ENCODE results near the gene TNNI3. TPM values are rescaled to one million over a fixed set of nuclear protein-coding genes. Genes with fewer than 3 reads are reported as not detected.
"Not testable (repeated sequence)": the region's sequence is repeated elsewhere in the genome, so short reads cannot be mapped to it uniquely, and the experiment has no call there.

TNNI3 gene
- 0.89 TPM for total RNA-seq

DNA sequence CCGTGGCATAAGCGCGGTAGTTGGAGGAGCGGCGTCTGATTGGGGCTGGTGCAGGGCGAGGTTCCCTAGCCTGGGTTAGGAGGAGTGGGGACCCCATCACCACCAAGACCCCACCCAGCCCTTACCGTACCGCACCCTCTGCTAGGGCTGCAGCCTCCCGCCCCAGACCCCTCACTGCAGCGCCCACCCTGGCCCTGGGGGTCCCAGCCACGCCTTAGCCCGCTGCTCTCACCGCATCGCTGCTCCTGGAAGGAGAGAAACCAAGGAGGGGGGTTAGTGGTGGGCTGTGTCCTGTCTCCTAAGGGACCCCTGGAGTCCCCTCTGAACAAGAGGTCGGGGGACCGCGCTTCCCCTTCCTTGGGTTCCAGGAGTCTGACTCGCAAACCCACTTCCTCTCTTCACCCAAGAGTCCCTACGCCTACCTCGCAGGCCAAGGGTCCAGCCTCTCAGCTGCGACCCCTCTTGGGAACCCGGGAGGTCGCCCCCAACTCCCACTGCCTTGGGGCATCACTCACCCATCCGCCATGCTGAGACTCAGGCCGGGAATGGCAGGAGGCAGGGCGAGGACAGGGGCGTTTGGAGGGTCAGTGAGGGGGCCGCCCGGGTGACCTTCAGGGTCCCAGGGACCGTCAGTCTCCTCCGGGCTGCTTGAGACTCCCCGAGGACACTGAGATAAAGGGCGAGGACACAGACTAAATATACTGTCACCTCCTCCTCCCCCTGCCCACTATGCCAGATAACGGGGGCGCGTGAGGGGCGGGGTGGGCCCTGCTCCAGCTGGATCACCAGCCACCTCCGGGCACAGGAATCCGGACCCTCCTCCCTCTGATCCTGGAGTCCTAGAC lies at the start of gene TNNI3:
TNNI3 (minus strand) TSS at position 669 of the 845 bp plus-strand sequence; CDS start at position 526, 143 bp downstream.
- no peak for DNase-seq

DNA sequence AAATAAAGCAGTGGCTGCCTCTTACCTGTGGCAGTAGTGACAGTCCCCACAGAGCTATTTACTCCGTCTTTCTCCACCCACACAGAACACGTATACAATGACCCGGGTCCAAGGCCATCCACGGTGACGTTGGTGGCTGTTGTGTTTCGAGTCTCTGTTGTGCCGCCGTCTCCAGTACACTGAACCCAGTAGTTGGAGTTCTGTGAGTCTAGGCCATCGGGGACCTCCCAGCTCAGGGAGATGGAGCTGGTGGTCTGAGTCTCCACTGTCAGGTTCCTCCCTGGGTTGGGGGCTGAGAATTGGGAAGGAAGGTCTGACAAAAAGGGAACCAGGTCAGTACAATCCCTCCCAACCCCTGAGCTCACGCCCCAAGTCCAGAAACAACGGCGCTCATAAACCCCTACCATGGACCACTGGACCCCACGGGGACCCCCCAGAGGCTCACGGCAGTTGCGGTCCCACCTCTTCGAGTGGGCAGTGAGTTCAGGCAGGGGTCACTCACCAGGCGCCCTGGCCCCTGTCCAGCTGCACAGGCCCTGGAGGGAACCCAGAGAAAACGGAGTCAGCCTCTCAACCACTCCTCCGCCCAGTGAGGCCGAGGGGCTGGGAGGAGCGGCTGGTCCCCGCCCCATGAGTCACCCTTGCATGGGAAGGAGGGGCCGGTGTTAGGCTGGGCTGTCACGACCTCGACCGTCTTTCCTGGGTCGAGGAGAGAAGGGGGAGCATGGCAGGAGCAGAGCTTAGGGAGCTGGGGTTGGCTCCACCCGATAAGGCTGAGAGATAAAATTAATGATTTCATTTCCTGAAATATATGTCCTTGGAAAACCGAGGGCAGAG lies 49.4 kb upstream of the TNNI3 start:
- DNase-seq, result no peak

DNA sequence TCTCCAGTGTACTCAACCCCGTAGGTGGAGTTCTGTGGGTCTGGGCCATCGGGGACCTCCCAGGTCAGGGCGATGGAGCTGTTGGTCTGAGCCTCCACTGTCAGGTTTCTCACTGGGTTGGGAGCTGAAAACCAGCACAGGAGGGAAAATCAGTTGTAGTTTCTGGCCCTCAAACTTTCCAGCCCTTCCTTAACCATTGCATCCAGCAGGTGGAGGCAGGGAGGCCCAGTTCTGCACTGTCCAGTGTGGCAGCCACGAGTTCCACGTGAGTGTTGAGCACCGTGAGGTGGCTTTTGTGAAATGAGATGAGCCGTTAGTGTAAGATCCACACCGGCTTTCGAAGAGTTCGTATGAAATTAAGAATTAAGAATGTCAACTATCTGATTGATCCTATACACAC lies 44.7 kb upstream of the TNNI3 start:
- DNase-seq, result not testable (repeated sequence)

DNA sequence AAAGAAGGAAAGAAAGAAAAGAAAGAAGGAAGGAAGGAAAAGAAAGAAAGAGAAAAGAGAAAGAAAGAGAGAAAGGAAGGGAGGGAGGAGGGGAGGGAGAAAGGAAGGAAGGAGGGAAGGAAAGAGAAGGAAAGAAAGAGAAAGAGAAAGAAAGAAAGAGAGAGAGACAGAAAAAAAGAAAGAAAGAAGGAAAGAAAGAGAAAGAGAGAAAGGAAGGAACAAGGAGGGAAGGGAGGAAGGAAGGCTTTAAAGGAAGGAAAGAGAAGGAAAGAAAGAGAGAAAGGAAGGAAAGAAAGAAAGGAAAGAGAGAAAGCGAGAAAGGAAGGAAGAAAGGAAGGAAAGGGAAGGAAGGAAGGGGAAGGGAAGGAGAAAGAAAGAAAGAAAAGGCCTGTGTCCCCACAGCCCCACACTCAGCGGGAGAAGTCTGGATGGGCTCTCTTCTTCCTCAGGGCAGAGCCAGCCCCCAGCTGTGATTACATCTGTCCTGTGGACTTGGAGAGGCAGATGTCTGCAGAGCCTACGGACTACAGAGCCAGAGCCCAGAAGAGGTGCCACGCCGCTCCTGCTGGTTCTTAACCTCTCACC lies 42.2 kb upstream of the TNNI3 start:
- DNase-seq, result no peak

DNA sequence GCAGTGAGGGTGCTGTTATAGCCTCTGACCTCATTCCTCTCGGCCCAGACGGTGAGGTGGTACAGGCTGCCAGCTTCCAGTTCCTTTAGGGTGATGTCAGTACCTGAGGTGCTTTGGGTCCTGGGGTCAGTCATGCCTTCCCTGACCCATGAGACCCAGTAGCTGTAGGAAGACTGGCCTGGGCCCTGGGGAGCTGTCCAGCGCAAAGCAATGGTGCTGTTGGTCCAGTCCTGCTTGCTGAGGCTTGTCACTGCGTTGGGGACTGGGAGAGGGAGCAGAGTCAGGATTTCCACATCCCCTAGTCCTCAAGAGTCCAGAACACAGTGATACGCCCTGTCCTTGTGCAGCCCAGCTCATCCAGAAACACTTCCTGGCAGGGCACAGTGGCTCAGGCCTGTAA lies 41.1 kb upstream of the TNNI3 start:
- no peak for DNase-seq

DNA sequence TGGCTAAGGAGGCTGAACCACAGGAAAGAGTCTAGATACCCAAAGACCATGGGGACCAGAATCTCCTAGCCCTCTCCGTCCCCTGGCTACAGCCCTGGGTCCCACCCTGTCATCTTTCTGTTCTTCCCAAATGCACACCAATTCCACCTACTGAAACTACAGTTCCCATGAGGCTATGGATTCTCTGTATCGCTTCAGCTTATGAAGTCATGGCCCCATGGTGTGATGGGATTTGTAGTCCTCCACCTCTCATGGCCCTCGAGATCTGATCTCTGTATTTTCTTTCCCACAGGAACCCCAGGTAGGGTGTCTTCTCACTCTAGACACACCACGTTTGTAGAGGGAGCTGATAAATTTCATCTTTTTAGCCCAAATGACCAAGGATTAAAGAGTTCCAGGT lies 40.0 kb upstream of the TNNI3 start:
- DNase-seq, result no peak

DNA sequence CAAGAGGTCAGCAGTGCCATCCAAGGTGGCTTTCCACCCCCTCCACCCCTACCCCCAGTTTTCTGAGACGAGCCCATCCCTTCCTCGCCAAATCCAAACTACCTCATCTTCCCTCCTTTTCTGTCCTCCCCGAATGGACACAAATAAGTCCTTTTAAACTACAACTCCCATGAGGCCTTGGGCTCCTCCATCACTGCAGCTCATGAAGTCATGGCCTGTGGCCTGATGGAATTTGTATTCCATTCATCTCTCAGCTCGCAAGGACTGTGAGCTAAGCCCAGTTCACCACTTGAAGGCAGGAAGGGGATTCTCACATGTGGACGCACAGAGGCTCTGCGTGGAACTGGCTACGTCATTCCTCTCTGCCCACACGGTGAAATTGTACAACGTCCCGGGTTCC lies 39.3 kb upstream of the TNNI3 start:
- no peak for DNase-seq

DNA sequence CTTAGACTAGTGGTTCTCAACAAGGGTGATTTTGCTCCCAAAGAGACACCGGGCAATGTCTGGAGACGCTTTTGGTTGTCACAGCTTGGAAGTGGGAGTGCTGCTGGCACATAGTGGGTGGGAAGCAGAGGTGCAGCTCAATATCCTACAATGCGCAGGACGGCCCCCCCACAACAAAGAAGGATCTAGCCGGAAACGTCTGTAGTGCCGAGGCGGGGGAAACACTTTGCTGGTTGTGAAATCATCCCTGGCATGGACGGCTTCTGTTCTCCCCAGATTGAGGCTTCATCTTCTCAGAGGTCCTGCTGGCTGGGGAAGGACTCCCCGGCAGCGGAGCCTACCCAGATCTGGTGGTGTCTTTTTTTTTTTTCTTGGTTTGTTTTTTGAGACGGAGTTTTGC lies 35.9 kb upstream of the TNNI3 start:
- DNase-seq, result no peak

DNA sequence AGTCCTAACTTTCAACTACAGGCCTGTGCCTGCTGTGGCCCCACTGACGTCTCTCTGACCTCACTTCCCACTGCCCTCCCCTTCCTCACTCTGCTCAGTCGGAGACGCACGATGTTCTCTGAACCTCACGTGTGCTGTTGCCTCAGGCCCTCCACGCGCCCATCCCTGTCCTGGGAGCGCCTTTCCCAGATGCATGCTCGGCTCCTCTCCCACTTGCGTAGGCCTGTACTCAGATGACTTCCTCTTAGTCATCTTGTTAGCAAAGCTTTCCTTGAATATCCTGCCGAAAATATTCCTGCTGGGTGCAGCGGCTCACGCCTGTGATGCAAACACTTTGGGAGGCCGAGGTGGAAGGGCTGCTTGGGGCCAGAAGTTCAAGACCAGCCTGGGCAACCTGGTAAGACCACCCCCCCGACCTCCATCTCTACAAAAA lies 31.9 kb upstream of the TNNI3 start:
- no peak for DNase-seq

DNA sequence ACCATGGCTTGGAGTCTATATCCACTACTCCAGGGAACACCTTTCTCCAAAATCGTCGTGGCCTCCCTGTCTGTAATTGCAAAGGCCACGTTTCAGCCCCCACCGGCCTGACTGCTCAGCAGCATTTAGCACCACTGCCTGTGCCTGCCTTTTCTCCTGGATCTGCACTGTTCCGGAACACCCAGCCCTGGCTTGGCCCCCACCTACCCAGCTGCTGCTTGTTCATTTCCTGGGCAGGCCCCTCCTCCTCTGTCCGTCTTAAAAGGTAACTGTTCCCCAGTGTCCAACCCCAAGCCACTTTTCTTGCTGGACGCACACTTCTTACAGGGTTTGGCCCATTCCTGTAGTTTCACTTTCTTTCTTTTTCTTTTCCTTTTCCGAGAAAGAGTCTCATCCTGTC lies 31.1 kb upstream of the TNNI3 start:
- DNase-seq, result no peak

DNA sequence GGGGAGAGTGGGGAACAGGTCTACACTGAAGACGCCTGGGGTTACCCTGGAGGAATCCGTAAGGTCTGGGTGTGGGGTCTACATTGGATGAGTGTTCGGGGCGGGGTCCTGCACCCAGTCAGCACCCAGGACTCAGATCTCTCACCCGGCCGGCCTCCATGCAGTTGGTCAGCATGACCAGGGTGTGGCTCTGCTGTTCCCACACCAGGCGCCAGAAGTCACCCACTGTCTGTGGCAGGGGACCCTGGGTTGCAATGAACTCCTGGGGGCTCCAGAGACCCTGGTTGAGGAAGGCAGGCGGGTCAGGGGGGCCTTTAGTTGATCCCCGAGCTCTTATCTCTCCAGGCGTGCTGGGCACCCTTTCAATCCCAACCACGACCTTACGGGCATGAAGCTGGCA lies 28.5 kb upstream of the TNNI3 start:
- no peak for DNase-seq

DNA sequence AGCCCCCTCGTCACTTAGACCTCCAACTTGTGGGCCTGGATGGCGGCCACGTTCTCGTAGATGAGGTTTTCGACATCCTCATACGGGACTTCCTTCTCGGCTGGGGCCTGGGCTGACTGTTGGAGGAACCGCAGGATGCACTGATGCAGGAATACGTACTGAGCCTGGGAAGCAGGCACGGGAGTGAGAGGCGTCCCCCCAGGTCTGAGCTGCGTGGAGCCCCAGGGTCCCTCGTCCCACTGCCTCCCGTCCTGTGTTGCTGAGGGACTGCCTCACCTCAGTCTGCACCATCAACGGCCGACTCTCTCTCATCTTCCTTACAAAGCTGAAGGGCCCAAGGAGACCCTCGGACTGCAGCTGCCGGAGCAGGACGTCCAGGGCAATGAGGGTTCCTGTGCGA lies 24.2 kb upstream of the TNNI3 start:
- DNase-seq, result no peak

DNA sequence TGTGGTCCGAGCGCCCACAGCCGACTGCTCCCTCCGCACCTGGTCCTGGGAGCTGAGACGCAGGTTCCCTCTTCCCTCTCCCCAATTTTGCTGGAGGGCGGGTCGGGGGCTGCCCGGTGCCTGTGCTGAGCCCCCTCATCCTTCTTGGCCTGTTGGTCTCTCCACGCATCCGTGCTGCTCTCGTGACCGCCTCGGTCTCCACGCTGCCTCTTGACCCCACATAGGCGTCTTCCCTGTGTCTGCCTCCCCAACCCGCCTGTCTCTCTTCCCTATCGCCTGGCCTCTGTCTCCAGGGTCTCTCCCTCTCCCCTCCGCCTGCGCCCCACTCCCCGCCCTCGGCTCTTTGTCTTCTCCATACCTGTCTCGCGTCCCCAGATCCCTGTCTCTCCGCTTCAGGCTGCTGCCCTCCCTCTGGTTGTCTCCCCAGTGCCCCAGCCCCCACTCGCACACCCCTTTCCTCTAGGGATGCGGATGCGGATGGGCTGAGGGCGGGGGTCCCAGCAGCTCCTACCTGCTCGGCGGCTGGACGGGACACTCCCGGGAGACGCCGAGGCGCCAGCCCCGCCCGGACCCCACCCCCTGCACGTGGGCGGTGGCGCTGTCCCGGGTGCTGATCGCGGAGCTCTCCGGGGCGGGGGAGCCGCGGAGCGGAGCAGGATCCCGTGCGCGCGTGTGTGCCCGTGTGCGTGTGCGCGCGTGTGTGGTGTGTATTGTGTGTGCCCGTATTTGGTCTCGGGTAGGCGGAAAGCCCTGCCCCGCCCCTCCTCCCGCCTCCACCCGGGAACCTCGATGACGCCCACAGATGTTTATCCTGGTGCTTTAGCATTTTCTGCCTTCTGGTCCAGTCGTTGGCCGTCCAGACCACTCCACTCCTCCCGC lies 22.3 kb upstream of the TNNI3 start, which contains the start of gene SYT5:
SYT5 (minus strand) TSS at position 684 of the 879 bp plus-strand sequence. CDS start 1,248 bp downstream, outside the sequence.
- DNase-seq, result no peak

DNA sequence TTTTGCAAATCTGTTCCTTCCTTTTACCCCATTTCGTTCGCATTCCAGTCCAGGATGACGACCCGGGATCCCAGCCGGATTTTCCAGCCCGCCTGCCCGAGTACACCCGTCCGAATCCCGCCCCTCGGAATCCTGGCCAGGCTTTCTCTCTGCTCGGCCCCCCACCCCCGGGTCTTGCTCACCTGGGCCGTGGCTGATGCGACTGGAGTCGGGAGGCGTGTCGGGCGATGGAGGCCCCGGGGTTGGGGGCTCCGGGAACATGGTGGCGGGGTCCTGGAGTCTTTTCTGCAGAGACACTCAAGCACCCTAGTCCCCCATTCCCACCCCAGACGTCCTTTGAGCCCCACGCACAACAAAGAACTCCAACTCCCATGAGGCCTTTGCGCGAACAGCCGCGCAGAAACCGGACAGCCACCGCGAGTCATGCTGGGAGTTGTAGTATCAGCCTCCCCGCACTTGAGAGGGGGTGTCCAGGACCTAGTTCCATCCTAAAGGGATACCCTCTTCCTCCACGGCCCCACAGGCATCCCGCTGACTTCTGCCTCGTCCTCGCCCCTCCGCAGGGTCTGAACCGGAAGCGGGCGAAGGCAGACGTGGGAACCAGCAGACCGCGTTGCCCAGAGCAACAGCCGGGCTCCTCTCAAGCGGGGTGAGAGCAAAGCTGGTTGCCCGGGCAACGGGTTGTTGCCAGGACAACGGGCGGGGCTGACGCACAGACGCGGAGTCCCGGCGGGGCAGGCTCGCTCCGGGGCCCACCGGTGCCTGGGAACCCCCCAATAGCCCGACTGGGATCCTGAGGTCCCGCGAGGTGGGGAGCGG lies 21.5 kb upstream of the TNNI3 start:
- DNase-seq, result no peak

DNA sequence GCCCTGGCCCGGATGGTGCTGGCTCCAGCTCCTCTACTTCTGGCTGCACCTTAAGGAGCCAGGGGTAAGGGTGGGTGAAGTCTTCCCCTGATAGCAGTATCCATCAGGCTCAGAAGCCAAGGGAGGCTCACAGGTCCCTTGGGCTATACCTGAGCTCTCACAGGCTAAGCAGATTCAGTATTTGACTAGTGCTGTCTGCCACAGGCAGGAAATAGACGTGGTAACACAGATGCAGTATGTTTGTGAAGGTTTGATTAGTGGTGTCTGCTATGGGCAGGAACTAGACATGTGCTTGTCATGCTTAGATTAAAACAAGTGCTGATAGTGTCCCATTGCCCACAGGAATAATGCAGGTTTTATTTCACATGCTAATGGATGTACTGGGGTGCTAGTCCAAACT lies 18.5 kb upstream of the TNNI3 start:
- no peak for DNase-seq

DNA sequence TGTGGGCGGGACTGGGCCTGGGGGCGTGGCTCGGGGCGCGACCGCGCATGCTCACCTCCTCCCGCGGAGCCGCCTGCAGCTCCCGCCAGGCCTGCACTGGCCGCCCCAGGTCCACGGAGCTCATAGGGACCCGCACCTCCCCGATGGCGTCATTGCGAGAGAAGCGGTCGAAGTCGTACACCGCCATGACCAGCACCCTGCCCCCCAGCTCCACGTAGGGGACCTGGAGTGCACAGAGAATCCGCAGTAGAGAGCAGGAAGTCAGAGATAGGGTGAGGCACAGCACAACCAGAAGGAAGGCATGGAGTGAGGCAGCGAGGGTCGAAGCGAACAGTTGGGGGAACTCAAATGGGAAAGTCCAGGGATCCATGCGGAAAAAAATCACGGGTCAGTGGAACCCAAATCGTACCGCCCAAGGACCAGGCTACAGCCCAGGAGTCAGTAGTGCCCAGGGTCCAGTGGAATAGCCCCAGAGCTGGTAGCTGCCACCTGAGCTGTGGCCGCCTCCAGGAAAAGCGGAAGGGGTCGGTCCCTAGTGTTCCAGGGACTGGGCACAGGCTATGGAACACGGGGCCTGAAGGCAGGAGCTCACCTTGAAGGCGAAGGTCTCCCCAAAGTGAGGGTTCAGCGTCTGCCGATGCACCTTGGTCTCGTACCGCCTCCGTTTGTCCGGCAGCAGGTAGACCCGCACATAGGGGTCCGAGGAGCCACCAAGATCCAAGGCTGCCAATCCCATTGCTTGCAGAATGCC lies 17.8 kb upstream of the TNNI3 start:
- no peak for DNase-seq

DNA sequence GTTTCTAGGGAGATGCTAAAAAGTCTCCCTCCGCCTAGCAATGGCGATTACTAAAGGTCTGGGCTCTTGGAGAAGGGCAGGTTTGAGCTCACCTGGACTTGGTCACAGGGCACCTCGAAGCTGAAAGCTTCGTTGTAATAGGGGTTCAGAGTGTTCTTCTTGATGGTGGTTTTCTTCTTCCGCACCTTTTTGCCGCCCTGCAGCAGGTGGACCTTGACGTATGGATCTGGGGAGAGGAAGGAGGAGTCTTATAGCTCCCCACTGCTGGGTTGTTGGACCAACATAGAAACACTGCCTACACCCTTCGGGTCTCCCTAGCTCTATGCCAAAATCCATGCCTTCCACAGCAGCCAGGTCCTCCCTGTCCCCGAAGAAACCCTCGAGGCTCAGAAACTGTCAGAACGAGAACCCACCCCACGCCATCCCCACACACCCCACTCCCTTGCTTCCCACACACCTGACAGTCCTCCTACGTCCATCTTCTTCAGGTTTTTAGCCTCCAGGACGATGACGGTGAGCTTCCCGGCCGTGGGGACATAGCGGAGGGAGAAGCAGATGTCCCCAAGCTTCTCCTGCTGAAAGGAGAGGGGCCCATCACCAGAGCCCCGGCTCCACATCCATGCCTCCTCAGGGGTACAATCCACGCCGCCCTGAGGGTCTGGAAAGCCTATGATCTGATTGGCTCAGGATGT lies 17.0 kb upstream of the TNNI3 start:
- no peak for DNase-seq

DNA sequence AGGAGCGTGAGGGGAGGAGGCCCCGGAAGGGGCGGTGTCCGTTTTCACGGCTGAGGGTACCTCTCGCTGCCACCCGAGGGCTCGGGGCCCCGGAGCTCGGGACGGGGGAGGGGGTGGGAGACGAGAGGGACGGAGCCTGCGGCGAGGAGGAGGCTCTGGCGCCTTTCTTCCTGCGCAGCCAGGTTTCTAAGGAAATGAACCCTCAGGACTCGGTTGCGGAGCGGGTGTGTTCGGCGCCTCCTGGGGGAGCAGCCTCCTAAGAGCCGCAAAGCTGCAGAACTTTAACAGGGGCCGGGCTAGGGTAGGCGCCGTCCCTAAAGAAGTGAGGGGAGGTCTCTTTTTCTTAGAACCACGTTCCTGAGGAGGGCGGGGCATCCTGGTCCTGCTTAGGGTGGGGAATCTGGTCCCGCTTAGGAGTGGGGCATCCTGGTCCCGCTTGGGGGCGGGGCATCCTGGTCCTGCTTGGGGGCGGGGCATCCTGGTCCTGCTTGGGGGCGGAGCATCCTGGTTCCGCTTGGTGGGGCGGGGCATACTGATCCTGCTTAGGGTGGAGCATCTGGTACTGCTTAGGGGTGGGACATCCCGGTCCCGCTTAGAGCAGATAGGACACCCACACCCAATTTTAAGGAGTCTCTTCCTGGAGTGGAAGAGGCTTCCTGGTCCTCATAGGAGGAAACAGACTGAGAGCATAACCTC lies 16.3 kb upstream of the TNNI3 start:
- no peak for DNase-seq

DNA sequence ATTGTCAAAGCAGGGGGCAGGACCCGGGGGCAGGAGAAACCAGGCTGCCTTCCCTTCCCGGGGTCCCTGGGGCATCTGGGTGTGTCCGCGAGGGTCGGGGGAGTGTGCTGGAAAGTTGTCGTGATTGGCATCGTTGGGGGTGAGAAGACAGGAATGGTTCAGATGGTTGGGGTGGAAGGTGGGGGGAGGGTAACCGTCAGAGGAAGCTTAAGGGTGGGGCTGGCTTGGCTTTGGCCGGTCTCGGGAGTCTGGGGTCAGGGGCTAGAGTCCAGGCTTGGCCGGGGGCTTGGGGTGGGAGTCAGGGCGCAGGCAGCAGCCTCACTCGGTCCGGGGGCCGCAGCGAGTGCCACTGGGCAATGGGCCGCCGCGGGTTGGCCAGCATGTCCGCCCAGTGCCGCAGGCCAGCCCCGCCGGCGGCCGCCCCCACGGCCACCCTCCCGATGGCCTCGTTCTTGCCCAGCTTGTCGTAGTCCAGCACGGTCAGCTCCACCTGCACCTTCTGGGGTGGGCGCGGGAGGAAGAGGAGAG lies 15.7 kb upstream of the TNNI3 start:
- DNase-seq, result no peak
